DMS79 treated with DMSO at 0.1 percent for 48 hours (cell line): ENCODE results near the gene OR10A2.
"Not testable (repeated sequence)": the region's sequence is repeated elsewhere in the genome, so short reads cannot be mapped to it uniquely, and the experiment has no call there.

Source experiments
- DNase-seq: peaks from one replicate; lab custom pipeline; 2025; lab: John Stamatoyannopoulos, UW

The OR10A2 gene, protein sequence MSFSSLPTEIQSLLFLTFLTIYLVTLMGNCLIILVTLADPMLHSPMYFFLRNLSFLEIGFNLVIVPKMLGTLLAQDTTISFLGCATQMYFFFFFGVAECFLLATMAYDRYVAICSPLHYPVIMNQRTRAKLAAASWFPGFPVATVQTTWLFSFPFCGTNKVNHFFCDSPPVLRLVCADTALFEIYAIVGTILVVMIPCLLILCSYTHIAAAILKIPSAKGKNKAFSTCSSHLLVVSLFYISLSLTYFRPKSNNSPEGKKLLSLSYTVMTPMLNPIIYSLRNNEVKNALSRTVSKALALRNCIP

DNA sequence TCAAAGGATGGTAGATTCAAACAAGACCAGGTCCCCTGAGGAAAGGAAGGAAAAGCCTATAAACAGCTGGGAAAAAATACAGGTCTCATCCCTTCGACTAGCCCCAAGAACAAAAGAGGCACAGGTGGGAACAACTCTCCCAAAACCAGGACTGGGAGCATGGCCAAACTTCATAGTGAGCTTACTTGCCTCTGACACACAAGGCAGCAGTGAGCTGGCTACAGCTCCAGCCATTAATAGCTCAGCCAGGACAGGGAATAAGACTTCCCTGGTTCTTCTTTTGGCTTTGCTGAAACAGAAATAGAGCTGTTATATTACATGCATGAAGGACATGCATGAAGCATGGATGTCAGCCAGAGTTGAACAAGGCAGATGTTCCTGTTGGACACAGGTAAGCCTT lies at the start of gene OR10A2:
Gene OR10A2, plus strand, starts transcription at position 97 of the 400 bp plus-strand sequence. CDS start 6,698 bp downstream, outside the sequence.
- no peak for DNase-seq

DNA sequence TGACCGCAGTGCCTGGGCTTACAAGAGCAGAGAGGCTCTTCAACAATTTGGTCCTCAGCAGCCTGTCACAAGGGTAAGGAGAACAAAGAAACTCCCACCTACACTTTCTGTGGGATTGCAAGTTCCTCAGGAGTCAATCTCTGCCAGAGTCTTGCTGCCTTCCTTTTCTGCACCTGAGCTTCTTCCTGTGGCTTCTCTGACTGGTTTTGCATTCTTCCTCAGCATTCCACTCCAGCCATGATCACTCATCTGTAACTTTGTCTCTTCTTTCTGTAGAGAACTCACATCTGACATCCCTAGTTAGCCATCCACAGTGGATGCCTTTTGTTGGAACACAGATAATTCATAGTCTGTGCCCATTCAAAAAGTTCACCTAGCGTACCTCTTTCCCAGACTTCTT lies 49.2 kb upstream of the OR10A2 start:
- no peak for DNase-seq

DNA sequence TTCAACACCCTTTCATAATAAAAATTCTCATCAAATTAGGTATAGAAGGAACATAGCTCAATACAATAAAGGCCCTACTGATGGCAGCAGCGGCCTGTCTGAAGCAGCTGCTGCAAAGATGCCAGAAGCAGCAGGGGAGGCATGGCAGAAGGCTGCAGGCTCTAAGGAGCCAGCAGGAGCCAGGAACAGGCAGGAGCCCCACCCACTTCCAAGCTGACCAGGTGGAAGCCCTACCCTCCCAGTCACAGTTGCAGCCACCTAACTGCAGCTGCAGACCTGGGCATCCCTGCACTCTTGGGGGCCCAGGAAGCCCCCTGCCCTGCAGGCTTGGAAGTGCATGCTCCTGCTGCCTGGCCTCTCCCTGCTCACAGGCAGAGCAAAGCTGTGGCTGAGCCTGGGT lies 45.2 kb upstream of the OR10A2 start:
- DNase-seq = no peak

DNA sequence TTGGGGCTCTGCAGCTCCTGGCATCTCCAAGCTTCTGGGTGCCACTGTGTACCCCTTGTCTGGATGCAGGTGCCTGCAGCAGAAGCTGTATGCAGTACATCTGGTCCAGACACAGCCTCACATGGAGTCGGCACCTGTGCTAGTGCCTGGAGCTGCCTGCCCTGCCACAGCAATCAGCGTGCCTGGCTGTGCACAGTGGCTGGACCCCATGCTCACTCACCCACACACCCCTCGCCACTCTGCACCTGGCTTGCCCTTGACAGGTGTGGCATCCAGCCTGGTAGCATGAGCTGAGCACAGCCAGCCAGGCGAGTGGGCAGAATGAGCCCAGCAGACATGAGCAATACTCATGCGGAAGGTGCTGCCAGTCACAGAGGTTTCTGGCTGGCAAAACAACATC lies 43.9 kb upstream of the OR10A2 start:
- DNase-seq = no peak

DNA sequence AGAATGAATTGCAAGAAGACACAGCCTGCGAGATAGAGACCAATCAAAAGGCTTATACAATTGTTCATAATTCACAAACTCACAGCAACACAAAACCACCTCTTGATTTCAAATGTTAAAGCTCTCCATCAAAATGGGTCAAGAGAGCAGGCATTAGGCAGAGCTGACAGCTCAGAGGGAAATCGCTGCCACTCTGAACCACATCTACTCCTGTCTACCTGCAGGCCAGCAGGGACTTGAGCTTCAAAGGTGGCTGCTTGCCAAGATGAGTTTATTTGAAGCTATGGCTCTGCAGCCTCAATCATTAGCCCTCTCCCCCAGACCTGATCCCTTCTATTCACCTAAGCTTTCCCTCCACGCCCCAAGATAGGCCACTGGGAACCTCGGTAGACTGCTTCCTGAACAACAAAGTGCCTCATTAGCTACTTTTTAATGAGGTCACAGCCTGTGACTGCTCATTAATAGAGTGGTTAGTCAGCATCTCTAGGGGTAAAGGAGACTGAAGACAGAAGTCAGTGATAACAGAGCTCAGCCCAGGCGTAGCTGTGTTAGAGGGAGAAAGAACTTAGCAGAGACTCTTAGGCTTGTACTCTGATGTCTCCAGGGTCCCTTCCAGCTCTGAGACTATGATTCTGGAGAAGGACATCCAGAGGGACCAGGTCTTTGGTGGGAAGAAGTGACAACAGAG lies 38.6 kb upstream of the OR10A2 start:
- no peak for DNase-seq

DNA sequence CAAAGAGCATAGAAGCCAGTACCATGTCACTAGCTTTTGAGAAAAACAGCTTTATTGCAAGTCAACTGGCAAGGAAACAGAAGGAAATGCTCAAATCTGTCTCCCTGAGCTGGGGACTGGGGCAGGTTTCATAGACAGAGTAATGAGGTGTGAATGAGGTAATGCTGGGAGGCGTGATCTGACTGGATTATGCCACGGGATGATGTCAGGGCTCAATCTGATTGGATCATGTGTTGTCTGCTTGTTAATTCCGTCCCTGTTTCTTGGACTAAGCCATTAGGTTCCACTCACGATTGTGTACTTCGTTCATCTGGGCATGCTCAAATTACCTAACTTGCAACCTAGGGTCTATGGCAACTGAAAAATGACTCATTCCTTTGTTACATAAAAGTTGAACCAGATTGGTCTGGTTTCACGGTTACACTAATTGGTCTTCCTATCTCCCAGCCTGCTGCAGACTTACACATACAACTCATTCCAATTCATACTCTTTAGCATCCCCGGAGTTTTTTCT lies 37.6 kb upstream of the OR10A2 start:
- DNase-seq = peak; percentile 3

DNA sequence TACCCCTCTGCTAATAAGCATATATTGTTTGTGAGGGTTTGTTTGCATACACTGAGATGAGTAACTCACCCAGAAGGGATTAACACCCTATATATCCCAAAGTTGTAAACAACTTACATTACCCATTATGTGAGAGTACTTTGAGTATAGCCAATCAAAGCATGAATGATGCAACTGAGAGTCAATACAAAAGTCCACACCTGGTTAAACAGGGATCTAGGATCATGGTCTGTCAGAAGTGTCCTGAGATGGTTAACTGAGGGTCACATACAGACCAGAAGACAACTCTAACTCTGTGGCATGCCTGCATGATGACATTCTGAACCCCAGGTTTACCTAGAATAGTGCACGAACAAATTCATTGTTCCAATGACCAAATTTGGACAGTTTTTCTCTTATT lies 34.8 kb upstream of the OR10A2 start:
- DNase-seq = no peak

DNA sequence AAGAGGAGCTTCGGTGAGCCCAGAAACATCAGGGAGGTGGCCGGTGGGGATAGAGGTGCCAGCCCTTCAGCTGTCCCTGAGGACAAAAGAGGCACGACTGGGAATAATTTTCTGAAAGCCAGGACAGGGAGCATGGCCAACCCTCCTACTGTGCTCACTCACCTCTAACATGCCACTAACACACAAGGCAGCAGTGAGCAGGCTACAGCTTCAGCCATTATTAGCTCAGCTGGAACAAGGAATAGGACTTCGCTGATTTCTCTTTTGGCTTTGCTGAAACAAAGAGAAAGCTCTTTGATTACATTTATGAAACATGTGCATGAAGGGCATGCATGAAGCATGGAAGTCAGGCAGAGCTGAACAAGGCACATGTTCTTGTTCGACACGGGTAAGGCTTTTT lies 29.5 kb upstream of the OR10A2 start:
- DNase-seq = no peak

DNA sequence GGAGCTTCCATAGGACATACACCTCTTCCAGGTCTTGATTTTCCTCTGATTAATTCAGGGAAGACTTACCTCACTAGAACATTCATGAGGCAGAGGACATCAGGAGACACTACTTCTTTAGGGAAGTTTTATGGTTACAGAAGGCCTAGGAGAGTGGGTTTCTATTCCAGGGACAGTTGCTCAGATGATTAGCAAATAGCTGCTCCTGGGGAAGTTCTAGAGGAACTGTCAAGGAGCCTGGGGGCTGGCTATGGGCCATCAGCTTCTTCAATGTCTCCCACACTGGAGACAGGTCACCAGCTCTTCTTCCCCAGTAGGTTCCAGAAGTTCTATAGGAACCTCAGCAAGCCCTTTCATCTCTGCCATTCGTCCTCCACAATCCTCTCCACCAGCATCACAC lies 28.8 kb upstream of the OR10A2 start:
- DNase-seq = no peak

DNA sequence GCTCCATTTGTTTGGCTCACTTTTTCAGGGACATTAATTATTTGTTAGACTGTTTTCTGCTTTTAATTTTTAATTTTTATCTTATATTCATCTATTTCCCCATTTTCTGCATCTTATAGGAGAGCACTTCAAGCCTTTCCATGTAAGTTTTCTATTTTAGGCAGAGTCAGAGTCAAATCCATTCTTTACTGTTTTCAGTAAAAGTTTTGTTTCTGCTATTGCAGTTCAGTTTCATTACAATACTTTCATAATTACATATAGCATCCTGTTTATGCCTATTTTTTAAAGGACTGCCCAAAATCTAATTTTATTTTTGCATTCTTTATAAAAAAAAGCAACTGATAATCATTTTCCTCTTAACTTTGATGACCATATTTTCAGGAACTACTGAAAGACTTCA lies 21.2 kb upstream of the OR10A2 start:
- no peak for DNase-seq

DNA sequence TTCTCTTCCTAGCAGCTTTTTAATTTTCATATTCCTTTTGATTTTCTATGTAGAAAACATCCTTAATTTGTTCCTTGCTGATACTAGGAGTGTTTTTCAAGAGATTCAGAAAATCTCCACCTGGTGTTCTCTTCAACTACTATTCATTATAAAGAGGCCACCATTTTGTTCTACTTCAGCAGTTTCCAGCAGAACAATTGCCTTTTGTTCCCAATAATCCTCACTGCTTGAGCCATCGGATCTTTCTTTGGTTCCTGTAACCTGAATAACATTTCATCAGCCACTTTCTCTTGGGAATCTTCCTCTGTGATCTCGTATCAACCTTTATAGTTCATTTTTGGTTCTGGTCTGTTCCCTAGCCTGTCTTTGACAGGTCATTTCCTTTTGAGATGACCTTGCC lies 19.2 kb upstream of the OR10A2 start:
- DNase-seq = no peak

DNA sequence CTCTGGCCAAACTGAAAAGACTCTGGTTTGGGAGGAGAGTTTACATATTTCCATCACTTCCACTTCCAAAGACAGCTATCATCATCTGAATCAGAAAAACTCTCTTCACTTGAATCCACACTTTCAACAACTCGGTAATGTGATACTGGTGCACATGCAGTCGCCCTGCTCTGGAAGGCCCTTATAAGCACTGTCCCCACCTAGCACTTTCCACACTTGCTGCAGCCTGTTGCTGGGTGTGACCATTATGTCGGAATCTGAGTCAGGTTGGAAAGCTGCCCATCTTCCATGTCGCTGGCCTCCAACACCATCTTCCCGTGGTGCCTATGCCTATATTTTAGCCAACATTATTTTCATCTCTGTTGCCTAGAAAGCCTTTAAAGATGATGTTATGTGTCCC lies 18.5 kb upstream of the OR10A2 start:
- no peak for DNase-seq

DNA sequence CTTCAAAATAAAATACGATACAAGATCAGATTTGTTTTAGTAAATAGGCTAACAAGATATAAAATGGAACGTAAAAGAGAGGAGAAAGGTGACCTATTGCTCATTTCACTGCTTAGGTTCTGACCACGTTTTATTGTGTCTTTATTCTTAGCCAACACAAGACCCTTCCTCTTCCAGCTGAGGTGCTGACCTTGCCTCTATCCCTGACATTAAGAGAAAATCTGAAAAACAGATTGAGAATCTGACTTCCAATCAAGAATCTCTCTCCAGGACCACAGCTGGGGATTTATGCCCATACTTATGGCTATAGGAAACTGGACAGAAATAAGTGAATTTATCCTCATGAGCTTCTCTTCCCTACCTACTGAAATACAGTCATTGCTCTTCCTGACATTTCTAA lies 17.5 kb upstream of the OR10A2 start, which contains the start of gene OR10A5:
Gene OR10A5, plus strand, starts transcription at position 301 of the 400 bp plus-strand sequence. Its CDS starts 0 bp downstream, at position 301.
- DNase-seq = no peak

DNA sequence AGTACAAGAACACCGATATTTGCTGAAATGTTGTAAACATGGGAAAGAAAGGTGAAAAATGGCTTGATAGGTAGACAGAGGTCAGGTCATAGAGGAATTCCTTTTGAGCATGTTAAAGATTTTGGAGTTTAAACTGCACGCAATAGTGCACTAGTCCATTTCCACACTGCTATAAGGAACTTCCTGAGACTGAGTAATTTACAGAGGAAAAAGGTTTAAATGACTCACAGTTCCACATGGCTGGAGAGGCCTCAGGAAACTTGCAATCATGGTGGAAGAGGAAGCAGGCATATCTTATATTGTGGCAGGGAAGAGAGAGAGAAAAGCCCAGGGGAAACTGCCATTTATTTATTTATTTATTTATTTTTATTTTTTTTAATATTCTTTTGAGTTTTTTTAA lies 12.3 kb upstream of the OR10A2 start:
- no peak for DNase-seq

DNA sequence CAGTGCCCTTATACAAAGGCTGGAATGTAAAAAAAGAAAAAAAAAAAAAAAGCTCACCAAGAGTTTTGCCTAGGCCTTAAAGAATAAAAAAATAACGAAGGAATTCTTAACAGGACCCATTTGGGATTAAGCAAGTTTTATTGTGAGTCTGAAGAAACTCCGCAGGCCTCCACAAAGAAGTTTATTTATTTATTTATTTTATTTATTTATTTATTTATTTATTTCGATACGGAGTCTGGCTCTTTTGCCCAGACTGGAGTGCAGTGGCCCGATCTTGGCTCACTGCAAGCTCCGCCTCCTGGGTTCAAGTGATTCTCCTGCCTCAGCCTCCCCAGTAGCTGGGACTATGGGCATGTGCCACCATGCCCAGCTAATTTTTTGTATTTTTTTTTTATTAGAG lies 8.1 kb upstream of the OR10A2 start:
- not testable (repeated sequence) for DNase-seq

DNA sequence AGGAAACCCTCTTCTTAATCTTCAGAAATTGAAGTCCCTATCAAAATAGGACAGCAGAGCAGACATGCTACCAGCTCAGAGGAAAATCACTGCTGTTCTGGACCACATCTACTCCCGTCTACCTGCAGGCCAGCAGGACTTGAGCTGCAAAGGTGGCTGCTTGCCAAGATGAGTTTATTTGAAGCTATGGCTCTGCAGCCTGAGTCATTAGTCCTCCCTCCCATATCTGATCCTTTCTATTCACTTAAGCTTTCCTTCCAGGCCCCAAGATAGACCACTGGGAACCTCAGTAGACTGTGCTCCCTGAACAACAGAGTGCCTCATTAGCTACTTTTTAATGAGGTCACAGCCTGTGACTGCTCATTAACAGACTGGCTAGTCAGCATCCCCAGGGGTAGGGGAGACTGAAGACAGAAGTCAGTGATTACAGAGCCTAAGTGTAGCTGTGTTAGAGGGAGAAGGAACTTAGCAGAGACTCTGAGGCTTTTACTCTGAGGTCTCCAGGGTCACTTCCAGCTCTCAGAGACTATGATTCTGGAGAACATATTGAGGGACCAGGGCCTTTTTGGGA lies 6.8 kb upstream of the OR10A2 start:
- DNase-seq = no peak

DNA sequence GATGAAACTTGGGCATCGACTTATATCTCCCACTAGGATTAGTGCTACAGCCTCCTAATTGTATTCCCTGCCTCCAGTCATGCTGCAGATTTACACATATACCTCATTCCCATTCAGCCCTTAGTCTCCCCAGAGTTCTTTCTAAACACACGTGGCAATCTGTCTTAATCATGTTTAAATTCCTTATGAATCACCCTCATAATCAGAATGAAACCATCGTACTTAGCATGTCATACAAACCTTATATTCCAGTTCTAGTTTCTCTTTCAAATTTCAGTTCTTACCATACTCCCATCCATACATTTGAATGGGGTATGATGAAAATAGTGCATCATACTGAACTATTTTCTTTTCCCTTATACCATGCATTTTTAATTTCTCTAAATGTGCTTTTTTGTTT lies 6.0 kb upstream of the OR10A2 start:
- no peak for DNase-seq

DNA sequence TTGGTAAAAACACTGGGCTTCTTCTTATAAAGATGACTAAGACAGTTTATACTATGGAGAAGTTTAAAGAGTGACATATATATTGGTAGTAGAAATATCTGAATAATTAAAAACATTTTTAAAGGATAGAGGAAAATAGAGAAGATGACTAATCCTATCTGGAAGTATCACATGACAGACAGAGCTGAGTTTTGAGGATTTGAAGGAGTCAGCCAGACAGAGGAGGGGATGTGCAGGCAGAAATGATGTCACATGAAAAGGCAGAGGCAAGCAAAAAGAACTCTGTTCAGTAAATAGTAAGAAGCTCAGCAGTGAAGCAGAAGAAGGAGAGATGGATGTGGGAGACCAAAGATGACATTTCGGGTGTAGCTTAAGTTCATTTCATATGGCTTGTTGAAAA lies 1.6 kb downstream of the OR10A2 start:
- DNase-seq = no peak

DNA sequence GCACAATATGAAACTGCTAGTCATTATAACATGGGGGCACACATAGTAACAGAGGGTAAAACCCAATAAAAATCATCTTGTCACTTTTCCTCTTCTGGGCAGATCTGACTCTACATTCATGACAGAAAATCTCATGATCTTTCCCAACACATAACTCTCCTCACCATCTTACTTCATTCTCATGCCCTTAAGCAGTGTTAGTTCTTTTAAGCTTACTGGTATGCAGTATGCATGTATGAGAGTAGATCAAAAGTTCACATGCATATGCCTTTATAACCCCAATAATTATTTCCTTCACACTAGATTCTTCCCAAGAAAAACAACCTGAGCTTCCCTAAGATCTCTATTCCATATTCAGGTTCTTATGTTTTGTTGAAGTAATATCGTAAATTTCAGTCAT lies 8.4 kb downstream of the OR10A2 start:
- DNase-seq = no peak

DNA sequence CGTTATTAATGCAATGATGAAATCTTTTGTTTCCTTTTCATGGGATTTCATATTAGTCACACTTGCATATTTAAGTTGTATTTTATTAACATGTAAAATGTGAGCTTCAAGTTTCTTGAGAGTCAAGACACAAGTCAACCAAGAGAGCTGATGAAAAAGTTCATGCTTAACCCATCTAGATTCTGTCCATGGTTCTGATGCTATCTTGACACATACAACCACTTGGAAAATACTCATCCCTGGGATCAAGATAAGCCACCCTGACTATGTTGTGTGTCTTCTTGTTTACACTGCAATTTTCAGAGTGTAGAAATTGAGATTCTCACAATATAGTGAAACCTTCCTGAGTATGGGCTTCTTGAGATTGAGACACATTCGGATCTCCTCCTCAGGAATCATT lies 12.9 kb downstream of the OR10A2 start:
- no peak for DNase-seq

DNA sequence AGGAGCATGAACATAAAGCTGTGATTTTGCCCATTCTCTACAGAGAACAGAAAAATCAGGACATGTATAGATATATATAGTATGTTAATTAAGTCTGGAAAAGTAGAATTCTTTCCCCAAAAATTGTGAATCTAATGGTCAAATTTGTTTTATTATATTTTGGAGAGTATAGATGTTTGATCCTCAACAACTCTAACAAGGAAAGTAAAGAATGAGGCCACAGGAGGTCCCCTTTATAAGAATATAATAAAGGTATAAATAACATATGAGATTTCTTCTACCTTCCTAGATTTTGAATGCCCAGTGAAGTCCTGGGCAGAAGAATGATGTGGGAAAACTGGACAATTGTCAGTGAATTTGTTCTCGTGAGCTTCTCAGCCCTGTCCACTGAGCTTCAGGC lies 13.5 kb downstream of the OR10A2 start, which contains the start of gene OR10A4:
Gene OR10A4, plus strand, starts transcription at position 301 of the 400 bp plus-strand sequence. Its CDS starts 23 bp downstream, at position 324.
- no peak for DNase-seq

DNA sequence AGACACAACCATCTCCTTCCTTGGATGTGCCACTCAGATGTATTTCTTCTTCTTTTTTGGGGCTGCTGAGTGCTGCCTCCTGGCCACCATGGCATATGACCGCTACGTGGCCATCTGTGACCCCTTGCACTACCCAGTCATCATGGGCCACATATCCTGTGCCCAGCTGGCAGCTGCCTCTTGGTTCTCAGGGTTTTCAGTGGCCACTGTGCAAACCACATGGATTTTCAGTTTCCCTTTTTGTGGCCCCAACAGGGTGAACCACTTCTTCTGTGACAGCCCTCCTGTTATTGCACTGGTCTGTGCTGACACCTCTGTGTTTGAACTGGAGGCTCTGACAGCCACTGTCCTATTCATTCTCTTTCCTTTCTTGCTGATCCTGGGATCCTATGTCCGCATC lies 14.1 kb downstream of the OR10A2 start:
- DNase-seq = no peak

DNA sequence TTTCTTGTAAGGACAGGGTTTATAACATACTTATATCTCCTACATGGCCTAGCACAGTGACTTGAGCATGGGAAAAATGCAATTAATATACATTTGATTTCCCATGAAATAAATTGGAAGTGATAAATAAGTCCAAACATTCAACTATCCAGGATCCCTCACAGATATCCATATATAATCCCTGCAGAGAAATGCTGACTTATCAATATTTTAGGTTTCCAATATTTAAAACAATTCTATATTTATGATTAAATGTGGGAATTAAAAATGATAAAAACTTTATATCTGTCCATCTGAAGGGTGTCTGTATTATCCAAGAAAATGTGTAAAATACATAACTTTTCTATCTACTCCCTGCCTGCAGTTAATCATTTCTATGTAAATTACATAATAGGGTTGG lies 19.9 kb downstream of the OR10A2 start:
- no peak for DNase-seq
